Measurements from ENCODE around the gene SLC44A1. TPM values are rescaled to one million over a fixed set of nuclear protein-coding genes. Genes with fewer than 3 reads are reported as not detected.

SLC44A1 gene
- total RNA-seq, 4 donors from 2014 or later: 25.7 to 37.8 (median 28.3) TPM

- no peak overlapping the region for H3K27ac ChIP-seq (replicated peaks in 1 of 4)
- H3K27me3 ChIP-seq: no peaks in the 10 kb centered on the region
- no peaks in the 10 kb centered on the region for H3K4me1 ChIP-seq
- TF ChIP-seq CTCF (IDR thresholded peaks at IDR 0.05): no peak
- no peak for DNase-seq (ENCODE audit: extremely low spot score)
- H3K36me3 ChIP-seq: no peaks in the 10 kb centered on the region
- H3K4me3 ChIP-seq: no peak overlapping the region
- 93% methylated on average over 3 of the region's 3 CpGs for WGBS
- H3K9me3 ChIP-seq: no peaks in the 10 kb centered on the region
- intact Hi-C loops (cut with DNase I): no loop called here
Observed at GRCh38 chr9:105396441-105396840, 152.0 kb downstream of the SLC44A1 start.

GRCh38 chr9:105396901-105397300 lies 152.4 kb downstream of the SLC44A1 start:
- Histone ChIP-seq H3K4me1 (no peaks in the 10 kb centered on the region), H3K9me3 (no peaks in the 10 kb centered on the region), H3K36me3 (no peaks in the 10 kb centered on the region), H3K27ac (replicated peaks in 1 of 4) (no peak overlapping the region), H3K27me3 (no peaks in the 10 kb centered on the region), H3K4me3 (no peak overlapping the region)
- intact Hi-C loops (cut with DNase I): no loop called here
- WGBS: 80% methylated on average over 3 of the region's 3 CpGs
- no peak for DNase-seq (ENCODE audit: extremely low spot score)
- TF ChIP-seq POLR2A (IDR thresholded peaks at IDR 0.05; ENCODE audit: low read depth) (no peak), POLR2AphosphoS5 (IDR thresholded peaks at IDR 0.05) (no peak), EP300 (IDR thresholded peaks at IDR 0.05) (no peak), CTCF (IDR thresholded peaks at IDR 0.05) (no peak)

- Histone ChIP-seq H3K27me3 (no peaks in the 10 kb centered on the region), H3K36me3 (no peaks in the 10 kb centered on the region), H3K4me1 (no peaks in the 10 kb centered on the region), H3K27ac (replicated peaks in 1 of 4) (no peak overlapping the region), H3K4me3 (no peak overlapping the region), H3K9me3 (no peaks in the 10 kb centered on the region)
- DNase-seq (ENCODE audit: extremely low spot score): no peak
- TF ChIP-seq CTCF (IDR thresholded peaks at IDR 0.05) (no peak), POLR2AphosphoS5 (IDR thresholded peaks at IDR 0.05) (no peak), POLR2A (IDR thresholded peaks at IDR 0.05; ENCODE audit: low read depth) (no peak), EP300 (IDR thresholded peaks at IDR 0.05) (no peak)
- WGBS: 79% methylated on average over 2 of the region's 2 CpGs
- intact Hi-C loops (cut with DNase I): no loop called here
Observed at GRCh38 chr9:105399117-105399516, 154.7 kb downstream of the SLC44A1 start.

- no peak overlapping the region for H3K27ac ChIP-seq (replicated peaks in 1 of 4)
- no peaks in the 10 kb centered on the region for H3K36me3 ChIP-seq
- WGBS: 64% methylated on average over 3 of the region's 3 CpGs
- intact Hi-C loops (cut with DNase I): no loop called here
- DNase-seq (ENCODE audit: extremely low spot score): no peak
- H3K4me3 ChIP-seq: no peak overlapping the region
- no peaks in the 10 kb centered on the region for H3K4me1 ChIP-seq
- no peaks in the 10 kb centered on the region for H3K27me3 ChIP-seq
- TF ChIP-seq EP300 (IDR thresholded peaks at IDR 0.05): no peak
- TF ChIP-seq POLR2A (IDR thresholded peaks at IDR 0.05; ENCODE audit: low read depth): no peak
- no peak for TF ChIP-seq CTCF (IDR thresholded peaks at IDR 0.05)
- TF ChIP-seq POLR2AphosphoS5 (IDR thresholded peaks at IDR 0.05): no peak
- H3K9me3 ChIP-seq: no peaks in the 10 kb centered on the region
Observed at GRCh38 chr9:105401651-105402050, 157.2 kb downstream of the SLC44A1 start.

GRCh38 chr9:105403552-105404248 lies 159.2 kb downstream of the SLC44A1 start:
- WGBS: 89% methylated on average over 6 of the region's 6 CpGs
- no peak overlapping the region for H3K27ac ChIP-seq (replicated peaks in 1 of 4)
- intact Hi-C loops (cut with DNase I): no loop called here
- no peaks in the 10 kb centered on the region for H3K27me3 ChIP-seq
- TF ChIP-seq POLR2A (IDR thresholded peaks at IDR 0.05; ENCODE audit: low read depth) (no peak), EP300 (IDR thresholded peaks at IDR 0.05) (no peak), CTCF (IDR thresholded peaks at IDR 0.05) (no peak), POLR2AphosphoS5 (IDR thresholded peaks at IDR 0.05) (no peak)
- H3K4me1 ChIP-seq: no peaks in the 10 kb centered on the region
- no peaks in the 10 kb centered on the region for H3K9me3 ChIP-seq
- no peak for DNase-seq (ENCODE audit: extremely low spot score)
- no peak overlapping the region for H3K4me3 ChIP-seq
- H3K36me3 ChIP-seq: no peaks in the 10 kb centered on the region

Measured in esophagus muscularis mucosa (tissue), 4 donors.